AG08396 (cell line): ENCODE results near the gene IGSF10.
A peak's percentile ranks its signal among the peaks of the same experiment; 100 is the strongest.
"Not testable (repeated sequence)": the region's sequence is repeated elsewhere in the genome, so short reads cannot be mapped to it uniquely, and the experiment has no call there.

Source experiments
- DNase-seq: peaks from one replicate; pipeline ENCODE4 v3.0.0; 2012; ENCODE audit warnings: low spot score, mixed read lengths

IGSF10 gene, protein sequence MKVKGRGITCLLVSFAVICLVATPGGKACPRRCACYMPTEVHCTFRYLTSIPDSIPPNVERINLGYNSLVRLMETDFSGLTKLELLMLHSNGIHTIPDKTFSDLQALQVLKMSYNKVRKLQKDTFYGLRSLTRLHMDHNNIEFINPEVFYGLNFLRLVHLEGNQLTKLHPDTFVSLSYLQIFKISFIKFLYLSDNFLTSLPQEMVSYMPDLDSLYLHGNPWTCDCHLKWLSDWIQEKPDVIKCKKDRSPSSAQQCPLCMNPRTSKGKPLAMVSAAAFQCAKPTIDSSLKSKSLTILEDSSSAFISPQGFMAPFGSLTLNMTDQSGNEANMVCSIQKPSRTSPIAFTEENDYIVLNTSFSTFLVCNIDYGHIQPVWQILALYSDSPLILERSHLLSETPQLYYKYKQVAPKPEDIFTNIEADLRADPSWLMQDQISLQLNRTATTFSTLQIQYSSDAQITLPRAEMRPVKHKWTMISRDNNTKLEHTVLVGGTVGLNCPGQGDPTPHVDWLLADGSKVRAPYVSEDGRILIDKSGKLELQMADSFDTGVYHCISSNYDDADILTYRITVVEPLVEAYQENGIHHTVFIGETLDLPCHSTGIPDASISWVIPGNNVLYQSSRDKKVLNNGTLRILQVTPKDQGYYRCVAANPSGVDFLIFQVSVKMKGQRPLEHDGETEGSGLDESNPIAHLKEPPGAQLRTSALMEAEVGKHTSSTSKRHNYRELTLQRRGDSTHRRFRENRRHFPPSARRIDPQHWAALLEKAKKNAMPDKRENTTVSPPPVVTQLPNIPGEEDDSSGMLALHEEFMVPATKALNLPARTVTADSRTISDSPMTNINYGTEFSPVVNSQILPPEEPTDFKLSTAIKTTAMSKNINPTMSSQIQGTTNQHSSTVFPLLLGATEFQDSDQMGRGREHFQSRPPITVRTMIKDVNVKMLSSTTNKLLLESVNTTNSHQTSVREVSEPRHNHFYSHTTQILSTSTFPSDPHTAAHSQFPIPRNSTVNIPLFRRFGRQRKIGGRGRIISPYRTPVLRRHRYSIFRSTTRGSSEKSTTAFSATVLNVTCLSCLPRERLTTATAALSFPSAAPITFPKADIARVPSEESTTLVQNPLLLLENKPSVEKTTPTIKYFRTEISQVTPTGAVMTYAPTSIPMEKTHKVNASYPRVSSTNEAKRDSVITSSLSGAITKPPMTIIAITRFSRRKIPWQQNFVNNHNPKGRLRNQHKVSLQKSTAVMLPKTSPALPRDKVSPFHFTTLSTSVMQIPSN (N-terminal part only)

DNA sequence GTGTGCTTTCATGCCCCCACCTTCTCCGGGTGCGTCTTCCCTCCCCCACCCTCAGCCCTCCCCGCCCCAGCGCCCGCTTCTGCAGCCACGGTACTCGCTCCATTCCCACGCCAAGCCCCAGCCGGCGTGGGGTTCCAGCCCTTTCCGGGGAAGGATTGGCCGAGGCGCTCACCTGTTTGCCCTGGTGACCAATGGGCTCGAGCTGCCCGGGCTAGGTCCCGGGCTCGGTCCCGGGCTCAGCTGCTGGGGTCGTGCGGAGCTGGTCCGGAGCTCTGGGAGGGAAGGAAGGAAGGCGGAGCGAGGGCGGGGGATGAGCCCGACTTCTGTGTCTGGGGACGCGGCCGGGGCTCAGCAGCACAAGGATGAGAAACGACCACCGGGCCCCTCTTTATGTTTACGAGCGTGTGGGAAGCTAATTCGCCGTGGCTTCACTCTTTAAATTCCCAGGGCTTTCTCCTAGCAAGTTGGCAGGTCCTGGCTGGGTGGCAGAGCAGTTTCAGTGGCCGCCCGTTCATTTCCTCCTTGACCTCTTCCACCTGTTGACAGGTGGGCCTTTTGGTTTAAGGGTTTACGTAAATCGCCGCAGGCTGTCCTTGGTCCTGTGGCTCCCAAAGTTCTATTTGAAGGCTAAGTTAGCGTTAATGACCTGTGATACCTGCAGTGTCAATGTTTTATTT lies at the start of gene IGSF10:
Gene IGSF10, minus strand, starts transcription at position 288 of the 677 bp plus-strand sequence. CDS start 2,352 bp downstream, outside the sequence.
- peak; percentile 18 for DNase-seq

DNA sequence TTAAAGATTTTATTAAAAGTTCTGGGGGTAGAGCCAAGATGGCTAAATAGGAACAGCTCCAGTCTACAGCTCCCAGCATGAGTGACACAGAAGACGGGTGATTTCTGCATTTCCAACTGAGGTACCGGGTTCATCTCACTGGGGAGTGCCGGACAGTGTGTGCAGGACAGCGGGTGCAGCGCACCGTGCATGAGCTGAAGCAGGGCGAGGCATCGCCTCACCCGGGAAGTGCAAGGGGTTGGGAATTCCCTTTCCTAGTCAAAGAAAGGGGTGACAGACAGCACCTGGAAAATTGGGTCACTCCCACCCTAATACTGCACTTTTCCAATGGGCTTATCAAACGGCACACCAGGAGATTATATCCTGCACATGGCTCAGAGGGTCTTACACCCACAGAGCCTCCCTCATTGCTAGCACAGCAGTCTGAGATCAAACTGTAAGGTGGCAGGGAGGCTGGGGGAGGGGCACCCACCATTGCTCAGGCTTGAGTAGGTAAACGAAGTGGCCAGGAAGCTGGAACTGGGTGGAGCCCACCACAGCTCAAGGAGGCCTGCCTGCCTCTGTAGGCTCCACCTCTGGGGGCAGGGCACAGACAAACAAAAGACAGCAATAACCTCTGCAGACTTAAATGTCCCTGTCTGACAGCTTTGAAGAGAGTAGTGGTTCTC lies 48.7 kb upstream of the IGSF10 start:
- not testable (repeated sequence) for DNase-seq

DNA sequence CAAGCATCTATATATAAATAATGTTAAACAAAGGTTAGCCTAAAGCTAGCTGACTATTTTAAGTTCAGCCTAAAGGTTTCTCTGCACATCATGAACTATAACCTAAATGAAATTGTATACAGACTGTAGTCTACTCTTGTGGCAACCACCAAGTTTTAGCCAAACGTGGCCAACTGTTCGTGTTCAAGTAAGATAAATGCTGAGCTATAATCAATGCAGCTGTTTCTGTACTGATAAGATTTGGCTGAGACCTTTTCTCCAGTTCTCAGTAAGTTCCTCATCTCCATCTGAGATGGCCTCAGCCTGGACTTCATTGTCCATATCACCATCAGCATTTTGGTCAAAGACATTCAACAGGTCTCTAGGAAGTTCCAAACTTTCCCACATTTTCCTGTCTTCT lies 43.7 kb upstream of the IGSF10 start:
- DNase-seq, result no peak

DNA sequence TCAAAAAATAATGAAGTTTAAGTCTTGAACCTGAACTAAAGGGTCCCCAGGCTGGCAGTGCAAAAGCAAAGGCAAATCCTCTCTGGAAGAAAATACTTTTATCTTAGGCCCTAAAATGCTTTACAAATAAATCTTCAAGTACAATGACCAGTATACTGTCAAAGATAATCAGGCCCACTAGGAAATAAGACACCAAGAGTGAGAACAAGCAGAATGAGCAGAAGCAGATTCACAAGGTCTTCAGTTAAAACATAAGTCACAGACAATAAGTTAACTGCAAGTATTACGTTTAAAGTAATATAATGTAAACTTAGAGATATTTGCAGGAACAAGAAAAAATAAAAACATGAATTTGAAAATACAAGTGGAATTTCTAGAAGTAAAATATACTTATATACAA lies 42.2 kb upstream of the IGSF10 start:
- no peak for DNase-seq

DNA sequence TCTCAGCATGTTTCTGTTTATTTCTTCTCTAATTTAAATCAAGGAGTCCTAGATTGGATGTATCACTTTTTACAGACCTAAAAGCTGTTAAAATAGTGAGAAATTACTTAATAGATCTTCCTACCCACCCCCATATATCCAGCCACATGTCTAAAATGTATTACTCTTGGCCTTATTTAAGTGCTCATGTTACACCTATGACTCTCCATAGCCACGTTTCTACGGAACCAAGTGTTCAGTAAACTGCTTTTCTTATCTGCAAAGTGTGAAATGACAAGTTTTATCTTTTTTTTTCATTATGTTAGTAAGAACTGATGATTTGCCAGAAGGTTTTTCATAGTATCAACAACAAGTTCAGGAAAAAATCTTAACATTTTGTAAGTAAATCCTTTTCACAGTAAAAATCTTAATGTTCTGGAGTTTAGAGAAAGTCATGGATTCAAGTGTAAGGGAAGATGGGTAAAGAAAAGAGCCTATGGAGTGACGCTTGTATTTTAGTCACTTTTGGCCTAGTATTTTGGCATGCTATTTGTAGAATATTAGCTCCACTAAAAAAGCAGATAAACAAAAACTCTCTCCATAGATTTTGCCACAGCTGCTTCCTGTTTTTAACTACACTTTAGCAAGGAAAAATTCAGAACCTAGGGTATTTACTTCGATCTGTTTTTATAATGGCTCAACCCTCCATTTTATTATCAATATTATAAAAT lies 41.2 kb upstream of the IGSF10 start:
- no peak for DNase-seq

DNA sequence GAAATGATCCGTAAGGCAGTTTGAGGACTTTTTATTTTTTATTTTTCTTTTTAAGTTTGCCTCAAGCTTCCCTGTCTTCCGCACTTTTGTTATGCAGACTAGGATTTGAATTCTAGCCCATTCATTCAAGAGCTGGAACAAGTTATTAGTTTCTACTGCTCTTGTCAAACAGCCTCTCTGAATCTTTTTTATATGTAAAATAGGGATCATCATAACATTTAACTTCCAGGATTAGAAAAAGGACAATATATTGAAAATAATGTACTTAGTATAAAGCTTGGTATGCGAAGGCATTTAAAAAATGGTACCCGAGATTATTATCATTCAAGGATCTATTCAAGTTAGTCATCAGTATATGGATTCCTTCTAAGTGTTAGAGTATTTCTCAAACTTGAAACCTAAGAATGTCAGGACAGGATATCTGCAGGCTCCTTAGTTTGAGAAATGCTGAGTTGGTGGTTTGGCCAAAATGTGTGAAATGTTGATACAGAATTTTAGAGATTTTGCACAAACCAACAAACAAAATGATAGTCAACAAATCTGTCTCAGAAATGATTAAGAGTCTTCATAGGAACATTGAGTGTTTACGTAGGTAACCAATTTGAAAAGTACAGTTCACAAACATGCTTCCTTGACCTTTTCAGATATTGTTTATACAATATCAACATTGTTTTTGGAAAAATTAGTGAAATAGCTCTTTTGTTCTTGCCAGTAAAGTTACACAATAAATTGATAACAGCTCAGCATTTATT lies 40.5 kb upstream of the IGSF10 start:
- no peak for DNase-seq

DNA sequence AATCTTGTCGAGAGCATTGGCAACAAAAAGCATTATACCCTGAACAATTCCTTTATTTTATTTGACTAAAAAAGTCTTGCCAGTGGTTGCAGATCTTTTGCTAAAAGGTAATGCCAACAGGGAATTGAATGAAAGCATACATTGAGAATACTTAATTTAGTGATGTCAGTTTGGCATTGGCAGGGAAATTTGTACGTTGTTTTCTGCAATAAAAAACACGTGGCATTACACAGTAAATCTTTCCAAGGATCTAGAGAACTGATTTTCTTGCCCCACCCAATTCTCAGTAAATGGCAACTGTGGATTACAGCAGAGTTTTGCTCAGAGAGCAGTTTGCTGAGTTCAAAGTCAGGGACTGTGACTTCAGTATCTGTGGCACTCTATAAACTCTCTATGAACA lies 38.3 kb upstream of the IGSF10 start:
- no peak for DNase-seq

DNA sequence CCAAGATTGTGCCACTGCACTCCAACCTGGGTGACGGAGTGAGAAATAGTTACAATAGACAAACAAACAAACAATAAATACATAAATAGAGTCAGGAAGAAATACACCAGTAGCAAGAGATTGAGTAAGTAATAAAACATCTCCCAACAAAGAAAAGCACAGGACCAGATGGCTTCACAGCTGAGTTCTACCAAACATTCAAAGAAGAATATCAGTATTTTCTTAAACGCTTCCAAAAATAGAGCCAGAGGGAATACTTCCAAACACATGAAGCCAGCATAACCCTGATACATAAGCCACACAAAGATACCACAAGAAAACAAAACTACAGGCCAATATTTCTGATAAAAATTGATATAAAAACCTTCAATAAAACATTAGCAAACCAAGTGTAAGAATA lies 30.7 kb upstream of the IGSF10 start:
- no peak for DNase-seq

DNA sequence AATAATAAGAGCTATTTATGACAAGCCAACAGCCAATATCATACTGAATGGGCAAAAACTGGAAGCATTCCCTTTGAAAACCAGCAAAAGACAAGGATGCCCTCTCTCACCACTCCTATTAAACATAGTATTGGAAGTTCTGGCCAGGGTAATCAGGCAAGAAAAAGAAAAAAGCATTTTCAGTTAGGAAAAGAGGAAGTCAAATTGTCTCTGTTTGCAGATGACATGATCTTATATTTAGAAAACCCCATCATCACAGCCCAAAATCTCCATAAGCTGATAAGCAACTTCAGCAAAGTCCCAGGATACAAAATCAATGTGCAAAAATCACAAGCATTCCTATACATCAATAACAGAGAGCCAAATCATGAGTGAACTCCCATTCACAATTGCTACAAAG lies 27.0 kb upstream of the IGSF10 start:
- DNase-seq, result not testable (repeated sequence)

DNA sequence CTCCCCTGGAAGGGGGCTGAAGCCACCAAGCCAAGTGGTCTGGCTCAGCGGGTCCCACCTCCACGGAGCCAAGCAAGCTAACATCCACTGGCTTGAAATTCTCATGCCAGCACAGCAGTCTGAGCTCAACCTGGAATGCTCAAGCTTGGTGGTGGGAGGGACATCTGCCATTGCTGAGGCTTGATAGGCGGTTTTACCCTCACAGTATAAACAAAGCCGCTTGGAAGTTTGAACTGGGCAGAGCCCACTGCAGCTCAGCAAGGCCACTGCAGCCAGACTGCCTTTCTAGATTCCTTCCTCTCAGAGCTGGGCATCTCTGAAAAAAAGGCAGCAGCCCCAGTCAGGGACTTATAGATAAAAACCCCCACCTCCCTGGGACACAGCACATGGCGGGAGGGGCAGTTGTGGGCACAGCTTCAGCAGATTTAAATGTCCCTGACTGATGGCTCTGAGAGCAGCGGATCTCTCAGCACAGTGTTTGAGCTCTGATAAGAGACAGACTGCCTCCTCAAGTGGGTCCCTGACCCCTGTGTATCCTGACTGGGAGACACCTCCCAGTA lies 23.2 kb upstream of the IGSF10 start:
- DNase-seq, result no peak

DNA sequence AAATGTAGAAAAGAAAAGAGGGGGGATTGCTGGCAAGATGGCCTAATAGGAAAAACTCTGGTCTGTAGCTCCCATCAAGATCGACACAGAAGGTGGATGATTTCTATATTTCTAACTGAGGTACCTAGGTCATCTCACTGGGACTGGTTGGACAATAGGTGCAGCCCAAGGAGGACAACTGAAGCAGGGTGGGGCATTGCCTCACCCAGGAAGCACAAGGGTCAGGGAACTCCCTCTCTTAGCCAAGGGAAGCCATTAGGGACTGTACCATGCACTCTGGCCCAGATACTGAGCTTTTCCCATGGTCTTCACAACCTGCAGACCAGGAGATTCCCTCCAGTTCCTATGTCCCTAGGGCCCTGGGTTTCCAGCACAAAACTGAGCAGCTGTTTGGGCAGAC lies 22.6 kb upstream of the IGSF10 start:
- DNase-seq, result no peak

DNA sequence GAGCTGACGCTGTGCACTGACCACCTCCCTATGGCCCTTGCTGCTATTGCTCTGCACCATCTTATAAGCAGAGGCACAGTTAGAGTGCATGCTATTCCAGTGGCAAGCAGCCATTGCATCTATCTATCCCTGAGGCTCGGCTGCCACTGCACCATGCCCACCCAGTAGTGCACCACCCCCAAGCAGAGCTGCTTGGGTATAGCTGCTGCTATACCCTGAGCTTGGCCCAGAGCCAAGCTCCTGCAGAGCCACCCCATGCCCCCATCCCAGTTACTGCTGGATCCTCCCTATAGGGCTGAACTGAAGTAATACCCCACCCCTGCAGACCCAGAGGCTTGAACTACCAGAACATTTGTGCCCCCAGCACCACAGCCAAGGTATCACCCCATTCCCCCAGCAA lies 19.6 kb upstream of the IGSF10 start:
- DNase-seq, result no peak

DNA sequence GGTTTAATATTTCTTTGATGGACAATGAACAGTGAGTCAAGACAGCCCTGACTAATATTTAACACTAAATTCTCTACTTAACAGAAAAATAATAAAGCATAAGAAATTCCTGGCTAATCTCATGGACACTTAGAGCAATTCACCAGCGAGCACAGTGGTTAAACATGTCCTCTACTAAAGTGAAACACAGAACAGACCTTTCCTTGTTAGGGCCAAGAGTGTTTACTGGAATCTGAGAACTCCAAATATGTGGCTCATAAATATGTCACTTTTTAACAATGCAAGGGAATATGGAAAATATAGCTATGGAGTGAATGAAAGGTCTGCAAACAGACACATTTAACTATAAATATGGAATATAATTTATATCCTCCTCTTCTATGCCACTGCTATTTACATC lies 18.6 kb upstream of the IGSF10 start:
- DNase-seq, result no peak

DNA sequence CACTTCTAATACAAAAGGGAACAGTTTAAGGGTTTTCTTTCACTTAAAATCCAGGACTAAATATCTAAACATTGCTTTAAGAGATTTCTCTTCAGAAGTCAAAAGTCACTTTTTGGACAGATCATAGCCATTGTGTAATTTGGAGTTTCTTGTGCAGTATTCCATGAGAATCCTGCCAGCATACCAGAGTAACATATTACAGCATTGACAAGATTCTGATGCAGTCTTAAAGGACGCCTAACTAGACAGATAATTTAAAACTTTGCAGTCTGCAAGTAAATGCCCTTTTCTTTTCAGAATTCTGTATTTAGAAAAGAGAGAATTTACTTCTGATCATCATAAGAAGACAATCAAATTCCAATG lies 17.5 kb upstream of the IGSF10 start:
- no peak for DNase-seq

DNA sequence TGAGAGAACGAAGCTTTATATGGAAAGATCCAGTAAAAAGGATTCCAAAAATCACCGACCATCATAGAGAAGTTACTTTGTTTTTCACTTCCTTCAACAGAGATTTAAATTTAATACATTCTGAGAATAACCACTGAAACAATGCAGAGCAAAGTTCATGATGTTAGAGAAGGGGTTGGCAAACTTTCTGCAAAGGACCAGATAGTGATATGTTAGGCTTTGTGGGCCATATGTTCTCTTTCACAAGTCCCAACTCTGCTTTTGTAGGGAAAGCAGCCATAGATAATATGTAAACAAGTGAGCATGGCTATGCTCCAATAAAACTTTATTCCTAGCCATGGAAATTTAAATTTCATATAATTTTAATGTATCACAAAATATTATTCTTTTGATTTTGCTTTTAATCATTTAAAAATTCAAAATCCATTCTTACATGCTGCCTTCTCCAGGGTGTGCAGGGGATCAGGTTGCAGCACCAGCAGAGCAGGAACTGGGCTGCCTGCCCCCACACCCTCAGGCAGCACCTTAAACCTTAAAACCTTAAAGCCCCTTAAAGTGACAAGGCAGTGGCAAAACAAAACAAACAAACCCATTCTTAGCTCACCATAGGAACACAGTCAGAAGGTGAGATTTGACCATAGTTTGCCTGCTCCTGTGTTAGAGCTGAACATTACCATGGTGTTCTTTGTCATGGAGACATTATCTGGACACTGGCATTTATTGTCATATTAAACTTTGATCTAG lies 16.9 kb upstream of the IGSF10 start:
- no peak for DNase-seq

DNA sequence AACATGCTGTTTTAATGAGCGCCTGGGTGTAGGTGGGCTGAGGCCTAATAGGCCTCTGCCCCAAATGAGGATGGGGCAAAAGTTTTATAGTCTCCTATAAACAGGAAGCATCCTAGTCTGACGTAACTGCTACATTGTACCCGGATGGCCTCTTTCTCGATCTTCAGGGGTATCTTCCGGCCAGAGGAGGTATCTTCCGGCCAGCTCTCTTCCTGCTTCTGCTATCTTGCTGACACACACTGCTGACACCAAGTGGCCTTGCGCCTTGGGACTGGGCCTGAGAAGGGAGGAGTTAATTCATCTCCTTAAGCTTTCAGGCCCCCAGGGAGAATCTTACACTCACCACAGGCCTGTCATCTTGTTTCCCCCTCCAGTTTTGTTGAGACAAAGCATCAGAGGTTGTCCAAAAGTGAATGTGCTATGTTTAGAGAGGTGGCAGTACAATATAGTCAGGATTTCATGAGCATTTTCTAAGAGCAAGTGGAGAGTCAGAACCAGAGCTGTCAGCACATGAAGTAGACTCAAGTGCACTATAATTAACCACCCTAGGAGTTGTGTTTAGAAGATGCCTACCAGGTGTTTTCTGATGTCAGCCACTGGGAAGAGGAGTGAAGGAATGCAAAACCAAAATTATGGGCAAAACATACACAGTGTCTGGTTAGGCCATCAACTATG lies 15.6 kb upstream of the IGSF10 start:
- DNase-seq, result no peak

DNA sequence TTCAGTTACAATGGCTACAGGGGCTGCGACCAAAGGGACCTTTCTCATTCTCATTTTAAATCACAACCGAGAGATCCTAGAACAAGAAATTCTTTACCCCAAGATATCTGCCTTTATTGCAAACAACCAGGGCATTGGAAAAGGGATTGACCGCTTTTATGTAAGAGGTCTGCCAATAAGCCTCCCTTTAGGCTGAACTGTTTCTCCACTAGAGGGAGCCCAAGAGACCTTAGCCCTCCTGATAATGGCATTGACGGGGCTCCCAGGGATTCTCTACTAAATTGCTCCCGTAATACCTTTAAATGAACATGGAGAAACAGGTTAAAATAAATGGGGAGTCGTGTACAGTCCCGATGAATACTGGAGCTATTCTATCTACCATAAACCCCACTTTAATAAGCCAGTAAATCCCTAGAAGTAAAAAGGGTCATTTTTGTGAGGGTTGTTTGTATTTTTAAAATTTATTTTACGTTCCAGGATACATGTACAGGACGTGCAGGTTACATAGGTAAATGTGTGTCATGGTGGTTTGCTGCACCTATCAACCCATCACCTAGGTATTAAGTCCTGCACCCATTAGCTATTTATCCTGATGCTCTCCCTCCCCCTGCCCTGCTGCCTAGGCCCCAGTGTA lies 7.5 kb upstream of the IGSF10 start:
- DNase-seq, result peak; percentile 59

DNA sequence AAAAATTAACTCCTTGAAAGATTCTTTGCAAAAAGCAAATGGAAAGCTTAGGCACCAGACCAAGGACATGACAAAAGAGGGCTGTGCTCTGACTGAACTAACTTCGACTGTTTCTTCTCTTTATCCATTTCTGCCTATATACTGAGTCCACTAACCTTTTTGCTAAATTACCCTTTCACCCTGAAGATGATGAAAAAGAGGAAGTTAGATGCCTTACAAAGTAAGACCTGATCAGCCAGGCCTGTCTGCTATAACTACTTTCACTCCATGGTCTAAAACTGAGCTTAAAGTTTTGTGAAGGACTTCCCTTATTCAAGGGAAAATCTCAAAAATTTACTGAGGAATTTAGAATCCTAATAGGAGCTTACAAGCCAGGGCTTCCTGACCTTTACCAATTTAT lies 6.2 kb upstream of the IGSF10 start:
- no peak for DNase-seq
